NCI-H1417 (cell line): ENCODE measurements around the gene RNF175.

ENCODE experiments used
- DNase-seq, 3 experiments: peaks; one replicate each; lab custom pipeline; 2025; lab: John Stamatoyannopoulos, UW

Gene RNF175

DNA sequence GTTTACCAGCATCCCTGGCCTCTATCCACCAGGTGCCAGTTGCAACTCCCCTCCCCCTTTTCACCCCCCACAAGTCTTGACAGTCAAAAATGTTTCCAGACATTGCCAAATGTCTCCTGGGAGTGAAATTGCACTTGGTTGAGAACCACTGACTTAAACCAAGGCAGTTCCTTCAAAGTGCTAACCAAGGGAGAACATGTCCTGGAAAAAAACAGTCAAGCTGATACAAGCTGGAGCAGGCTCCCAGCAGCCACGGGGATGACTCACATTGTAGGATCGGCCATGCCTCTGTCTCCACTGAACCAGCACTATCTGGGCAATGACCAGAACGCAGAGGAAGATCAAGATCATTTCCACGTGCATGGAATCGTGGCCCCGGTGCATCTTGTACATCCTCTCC, 11.4 kb downstream of the RNF175 start:
- no peak for DNase-seq

DNA sequence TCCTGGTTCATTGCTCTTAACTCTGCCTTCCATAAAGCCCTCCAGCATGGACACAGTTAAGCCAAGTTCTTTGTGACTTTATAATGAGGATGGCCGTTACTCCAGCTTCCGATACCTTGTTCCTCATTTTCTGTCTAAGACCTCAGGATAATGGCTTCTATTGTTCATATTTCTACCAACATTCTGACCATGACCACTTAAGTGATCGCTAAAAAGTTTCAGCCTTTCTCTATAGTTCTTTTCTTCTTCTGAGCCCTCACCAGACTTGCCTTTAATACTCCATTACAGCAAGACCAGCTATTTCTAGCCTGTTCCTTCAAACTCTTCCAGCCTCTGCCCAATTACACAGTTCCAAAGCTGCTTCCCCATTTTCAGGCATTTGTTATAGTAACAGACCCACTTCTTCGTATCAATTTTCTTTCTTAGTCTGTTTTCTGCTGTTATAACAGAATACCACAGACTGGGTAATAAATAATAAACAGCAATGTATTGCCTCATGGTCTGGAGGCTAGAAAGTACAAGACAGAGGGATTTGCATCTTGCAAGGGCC, 12.3 kb downstream of the RNF175 start:
- DNase-seq = no peak

DNA sequence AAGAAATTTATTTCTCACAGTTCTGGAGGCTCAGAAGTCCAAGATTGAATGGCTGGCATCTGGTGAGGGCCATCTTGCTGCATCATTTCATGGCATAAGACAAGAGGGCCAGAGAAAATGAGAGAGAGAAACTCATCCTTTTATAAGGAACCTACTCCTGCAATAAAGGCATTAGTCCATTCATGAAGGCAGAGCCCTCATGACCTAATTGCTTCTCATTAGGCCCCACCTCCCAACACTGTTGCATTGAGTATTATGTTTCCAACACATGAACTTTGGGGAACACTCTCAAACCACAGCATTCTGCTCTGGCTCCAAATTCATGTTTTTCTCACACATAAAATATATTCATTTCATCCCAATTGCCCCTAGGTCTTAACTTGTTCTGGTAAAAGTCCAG, 14.2 kb downstream of the RNF175 start:
- no peak for DNase-seq

DNA sequence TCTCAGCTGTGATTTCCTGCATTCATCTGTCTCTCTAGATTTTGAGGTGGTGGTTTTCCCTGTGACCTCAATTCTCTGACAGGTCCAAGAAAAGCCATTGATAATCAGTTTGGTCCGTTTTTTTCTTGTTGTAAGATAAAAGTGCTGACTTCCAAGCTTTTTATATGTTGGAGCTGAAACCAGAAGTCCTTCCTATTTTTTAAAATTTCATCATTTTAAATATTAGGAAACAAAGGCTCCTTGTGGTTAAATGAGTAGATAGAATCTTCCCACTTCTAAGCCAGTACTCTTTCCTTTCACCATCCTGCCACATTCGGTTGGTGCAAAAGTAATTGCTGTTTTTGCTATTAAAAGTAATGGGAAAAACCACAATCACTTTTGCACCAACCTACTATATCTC, 18.3 kb downstream of the RNF175 start:
- no peak for DNase-seq

DNA sequence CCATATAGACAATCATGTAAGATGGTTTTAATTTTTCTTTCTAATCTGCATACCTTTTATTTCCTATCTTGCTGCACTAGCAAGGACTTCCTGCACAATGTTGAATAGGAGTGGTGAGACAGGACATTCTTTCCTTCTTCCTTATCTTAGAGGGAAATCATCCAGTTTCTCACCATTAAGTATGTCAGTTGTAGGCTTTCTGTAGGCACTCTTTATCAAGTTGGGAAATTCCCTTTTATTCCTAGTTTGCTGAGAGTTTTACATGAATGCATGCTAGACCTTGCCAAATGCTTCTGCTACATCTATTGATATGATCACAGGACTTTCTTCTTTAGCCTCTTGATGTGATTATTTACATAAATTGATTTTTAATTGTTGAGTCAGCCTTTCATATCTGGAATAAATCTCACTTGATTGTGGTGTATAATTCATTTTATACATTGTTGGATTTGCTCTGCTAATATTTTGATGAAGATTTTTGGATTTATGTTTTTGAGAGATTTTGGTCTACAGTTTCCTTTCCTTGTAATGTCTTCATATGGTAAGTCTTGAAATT, 23.8 kb downstream of the RNF175 start:
- no peak for DNase-seq

DNA sequence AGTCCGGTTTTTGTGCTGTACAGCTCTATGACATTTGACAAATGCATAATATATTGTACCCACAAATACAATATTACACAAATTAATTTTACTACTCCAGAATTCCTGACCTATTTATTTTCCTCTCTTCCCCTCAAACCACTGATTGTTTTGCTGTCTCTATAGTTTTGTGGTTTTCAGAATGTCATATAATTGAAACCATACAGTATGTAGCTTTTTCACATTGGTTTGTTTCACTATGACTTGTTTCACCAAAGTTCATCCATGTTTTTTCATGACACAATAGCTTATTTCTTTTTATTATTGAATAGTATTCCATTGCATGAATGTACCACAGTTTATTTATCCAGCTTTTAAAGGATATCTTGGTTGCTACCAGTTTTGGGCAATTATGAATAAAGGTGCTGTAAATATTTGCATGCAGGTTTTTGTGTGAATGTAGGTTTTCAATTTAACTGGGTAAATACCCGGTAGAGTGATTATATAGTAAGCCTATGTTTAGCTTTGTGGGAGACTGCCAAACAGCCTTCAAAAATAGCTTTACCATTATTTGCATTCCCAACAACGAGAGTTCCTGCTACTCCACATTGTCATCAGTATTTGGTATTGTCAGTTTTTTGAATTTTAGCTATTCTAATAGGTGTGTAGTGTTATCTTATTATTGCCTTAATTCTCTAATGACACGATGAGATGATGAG, 25.9 kb downstream of the RNF175 start:
- peak in 1 of 3 experiments; percentile 20 for DNase-seq

DNA sequence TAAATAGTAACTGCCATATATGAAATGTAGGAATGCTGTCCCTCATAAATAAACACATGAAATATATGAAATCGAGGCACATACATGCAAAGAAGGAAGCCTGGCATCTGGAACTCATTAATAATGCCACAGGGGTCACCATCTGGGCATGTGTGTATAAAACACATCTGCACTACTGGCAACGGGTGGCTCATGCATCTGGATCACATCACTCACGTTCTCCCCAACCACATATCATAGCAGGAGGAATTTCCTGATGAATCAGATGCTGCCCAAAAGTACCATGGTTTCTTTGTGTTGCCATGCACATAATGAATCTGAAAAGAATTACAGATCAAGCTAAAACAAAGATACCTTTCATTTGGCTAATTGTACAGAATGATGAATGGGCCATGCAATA, 28.6 kb downstream of the RNF175 start:
- no peak for DNase-seq

DNA sequence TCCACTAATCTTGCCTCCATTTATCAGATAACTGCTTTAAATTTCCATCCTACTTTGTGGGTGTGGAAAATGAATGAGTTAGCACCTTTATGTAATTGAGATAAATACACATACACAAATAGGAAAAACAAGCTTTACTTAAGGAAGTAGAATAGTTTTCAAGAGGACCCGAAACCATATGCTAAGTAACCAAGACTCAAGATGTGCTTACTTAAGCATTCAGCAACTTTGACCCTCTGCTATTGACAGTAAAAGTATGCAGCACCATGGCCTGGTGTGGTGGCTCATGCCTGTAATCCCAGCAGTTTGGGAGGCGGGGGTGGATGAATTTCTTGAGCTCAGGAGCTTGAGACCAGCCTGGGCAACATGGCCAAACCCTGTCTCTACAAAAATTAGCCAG, 29.9 kb downstream of the RNF175 start:
- DNase-seq = no peak

DNA sequence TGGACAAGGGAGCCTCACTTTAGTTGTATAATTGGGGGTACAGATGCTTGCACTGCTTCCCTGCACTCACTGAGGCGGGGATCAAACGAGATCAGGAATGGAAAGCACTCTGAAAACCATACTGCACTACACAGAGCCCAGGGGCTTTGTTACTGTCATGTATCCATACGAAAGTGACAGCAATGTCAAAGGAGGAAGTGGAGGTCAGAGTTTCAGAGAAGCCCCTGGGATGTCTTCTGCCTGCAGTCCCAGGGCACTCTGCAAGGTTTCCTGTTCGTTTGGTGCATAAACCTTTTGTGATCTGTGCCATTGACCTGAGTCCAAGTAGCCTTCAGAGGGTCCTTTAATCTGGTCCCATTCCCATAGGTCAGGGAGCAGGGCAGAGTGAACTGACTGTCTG, 31.2 kb downstream of the RNF175 start:
- DNase-seq = no peak

DNA sequence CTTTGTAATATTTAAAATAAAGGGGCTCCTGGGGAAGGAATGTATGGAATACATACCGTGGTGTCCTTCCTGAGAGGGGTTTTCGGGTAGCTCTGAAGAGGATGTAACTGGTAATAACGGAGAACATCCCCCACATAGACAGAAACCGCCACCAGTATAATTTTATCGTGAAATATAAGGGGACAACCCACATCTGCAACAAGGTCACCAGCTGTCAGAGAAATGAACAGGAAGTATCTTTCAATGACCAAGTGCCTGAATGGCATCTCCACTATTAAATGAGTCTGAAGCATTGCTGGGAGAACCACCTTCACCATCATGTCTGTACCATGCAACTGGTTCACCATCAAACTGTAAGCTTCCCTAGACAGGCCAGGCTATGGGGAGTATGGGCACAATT, 31.7 kb downstream of the RNF175 start:
- no peak for DNase-seq

DNA sequence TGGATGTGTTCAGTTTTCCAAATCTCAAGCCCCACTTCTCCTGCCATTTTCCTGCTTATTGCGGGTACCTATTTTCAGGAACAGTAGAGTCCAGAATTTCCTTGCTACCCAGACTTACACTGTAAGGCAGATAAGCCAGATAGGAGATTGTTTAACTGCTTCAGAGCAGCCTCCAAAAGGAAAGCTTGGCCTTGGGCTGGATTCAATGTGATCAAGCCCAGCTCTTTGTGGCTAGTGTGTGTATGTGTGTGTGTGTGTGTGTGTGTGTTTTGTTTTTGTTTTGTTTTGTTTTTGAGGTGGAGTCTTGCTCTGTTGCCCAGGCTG, 34.0 kb downstream of the RNF175 start:
- DNase-seq = no peak

DNA sequence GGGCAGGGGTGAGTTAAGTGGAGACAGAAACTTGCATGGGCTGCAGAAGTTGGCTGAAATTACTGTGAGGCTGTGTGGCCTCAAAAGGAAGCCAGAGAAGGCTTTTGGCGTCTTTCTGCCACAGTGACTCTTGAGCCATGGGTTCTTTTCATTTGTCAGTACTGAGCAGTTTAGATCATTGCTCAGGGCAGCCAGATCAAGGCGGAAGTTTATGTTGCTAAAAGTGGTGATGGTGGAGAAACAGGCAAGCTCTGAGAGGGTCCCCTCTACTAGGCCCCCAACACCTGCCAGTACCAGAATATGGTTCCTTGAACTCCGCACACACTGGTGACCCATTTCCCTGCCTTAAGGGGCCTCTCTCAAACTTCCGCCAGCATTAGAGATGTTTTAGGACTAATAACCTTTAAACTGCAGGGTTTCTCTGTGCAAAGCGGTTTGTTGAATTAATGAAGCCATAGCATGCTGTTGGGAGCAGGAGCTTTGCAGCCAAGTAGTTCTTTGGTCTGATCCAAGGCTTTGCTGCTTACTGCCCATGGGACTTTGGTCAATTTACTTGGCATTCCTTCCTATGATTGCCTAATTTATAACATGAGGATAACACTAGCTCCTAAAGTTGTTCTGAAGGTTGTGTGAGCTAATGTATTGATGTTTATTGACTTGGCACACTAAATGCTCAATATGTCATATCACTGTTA, 34.5 kb downstream of the RNF175 start:
- no peak for DNase-seq

DNA sequence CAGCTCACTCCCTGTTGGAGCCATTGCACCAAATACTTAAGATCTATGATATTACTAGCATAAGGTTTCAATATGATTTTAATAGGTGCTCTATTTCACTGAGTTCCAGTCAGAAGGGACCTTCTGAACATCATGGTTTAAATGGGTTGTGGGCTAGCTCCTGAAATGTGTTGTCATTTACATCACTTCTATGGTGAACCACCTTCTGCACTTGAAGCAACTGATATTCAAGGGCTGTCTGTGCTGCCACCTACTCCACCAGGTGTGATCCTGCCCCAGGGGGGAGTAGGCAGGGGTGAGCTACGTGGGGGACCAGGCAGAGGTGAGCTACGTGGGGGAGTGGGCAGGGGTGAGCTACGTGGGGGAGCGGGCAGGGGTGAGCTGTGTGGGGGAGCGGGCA, 35.2 kb downstream of the RNF175 start:
- no peak for DNase-seq

DNA sequence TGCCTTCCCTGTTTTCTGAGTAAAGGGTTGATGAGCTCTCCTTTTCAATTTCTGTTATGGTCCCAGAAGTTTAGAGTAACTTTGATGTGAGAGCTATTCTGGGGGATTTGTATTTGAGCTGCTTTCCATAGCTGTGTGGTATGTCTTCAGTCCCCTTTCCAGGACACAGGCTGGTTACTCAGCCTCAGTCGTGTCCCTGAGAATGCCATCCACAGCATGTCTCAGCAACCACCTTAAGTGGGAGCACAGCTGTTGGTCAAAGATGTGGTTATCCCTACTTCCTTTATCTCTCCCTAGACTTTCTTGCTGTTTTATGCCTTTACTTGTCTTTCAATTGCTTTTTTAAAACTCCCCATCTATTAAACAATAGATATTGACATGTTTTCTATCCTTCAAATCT, 37.8 kb downstream of the RNF175 start:
- DNase-seq = no peak

DNA sequence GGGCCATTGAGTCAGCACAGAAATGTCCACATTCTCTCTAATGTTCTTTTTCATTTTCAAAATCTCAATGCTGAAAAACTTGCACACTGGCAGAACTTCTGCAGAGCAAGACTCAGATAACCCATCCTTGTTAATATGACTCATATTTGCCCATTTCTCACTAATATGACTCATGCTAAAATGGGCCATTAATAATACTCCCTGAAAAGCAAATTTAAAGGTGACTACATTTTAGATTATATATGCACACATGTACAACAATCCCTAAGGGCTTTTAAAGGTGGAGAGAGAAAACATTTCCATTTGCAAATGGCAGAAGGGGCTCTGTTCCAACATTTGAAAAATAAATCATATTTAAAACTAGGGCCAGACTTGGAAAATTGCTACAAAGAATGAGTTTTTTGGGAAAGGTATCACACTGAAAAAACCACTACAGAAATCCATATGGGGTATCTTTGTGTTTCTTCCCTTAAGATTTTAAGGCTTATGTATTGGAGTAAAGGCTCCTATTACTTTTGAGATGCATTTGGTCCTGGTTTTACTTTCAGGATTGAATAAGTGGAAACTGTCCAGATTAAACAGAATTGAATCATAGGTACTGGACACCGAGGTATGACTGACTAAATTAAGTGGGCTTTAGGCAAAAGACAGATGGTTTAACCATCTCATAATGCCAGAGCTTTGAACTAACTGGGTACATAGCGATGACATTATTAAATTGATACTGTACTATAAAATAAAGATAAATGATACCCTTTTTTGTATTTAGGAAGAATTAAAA, 45.8 kb downstream of the RNF175 start:
- no peak for DNase-seq

DNA sequence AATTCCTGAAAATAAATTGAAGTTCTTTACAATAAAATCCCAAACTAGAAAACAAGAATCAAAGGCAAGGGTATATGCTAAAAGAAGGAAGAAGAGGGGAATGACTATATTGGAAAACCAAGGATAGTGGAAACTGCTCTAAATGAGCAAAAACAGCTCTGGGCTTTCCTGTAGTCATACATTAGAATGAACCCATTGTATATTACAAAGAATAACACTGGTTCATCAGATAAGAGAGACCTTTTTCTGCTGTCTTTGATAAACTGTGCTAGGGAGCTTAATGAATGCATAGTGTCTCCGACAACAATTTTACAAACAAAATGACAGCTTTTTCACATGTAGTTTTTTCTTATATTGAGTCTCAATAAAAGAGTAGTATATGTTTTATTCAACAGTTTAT, 49.1 kb downstream of the RNF175 start:
- no peak for DNase-seq

DNA sequence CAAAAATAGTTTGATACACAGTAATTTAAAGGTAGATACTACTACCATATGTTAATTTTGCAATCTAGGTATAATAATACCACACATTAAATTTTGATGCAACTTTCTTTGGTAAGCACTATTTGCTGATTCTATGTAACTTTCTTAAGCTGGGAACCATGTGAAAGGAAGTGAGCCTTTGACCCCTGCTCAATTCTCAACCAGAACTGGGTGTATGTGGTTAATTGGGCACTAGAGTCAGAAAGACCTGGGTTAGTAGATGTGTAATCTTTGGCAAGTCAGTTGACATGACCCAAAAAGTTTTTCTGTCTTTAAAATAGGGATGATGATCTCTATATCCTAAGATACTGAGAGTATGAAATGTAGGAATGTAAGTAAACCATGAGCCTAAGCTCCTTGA, 53.3 kb downstream of the RNF175 start:
- no peak for DNase-seq

DNA sequence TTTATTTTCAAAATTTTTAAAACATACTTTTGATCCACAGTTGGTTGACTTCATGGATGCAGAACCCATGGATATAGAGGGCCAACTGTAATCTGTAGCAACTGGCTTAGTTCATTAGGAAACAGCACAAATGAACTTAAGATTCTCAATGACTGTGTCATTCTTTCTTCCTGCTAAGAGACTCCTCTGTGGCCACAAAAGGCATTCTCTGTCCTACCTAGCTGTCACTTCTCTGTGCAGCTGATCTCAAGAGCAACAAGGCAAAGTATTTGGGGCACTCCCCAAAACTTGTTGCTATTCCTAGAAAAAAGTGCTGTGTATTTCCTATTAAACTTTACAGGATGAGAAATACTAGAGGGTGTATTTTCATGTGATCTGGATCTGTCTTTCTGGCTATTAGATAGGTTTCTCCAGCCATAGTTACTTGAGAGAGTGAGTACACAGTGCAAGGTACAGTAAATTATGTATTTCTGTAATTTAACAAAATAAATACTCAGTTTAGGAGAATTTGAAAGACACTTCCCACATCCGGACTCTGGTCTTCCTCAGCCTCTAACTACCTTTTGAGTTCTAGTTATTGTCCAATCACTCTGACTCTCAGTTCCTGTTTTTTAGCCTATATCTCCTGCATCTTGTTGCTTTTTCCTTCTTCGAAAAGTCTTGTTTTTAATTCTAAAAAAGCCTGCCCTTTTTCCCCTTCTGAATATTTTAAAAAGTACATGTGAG, 53.9 kb downstream of the RNF175 start:
- no peak for DNase-seq

DNA sequence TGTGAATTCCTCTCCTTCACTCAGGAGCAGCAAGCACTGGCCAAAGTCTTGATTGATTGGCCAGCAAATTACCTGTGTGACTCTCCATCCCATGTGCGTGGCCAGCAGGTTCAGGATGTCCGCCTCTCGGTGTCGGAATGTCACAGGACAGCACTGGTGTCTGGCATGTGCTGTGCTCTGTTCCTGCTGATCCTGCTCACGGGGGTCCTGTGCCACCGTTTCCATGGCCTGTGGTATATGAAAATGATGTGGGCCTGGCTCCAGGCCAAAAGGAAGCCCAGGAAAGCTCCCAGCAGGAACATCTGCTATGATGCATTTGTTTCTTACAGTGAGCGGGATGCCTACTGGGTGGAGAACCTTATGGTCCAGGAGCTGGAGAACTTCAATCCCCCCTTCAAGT, 55.3 kb downstream of the RNF175 start:
- no peak for DNase-seq

DNA sequence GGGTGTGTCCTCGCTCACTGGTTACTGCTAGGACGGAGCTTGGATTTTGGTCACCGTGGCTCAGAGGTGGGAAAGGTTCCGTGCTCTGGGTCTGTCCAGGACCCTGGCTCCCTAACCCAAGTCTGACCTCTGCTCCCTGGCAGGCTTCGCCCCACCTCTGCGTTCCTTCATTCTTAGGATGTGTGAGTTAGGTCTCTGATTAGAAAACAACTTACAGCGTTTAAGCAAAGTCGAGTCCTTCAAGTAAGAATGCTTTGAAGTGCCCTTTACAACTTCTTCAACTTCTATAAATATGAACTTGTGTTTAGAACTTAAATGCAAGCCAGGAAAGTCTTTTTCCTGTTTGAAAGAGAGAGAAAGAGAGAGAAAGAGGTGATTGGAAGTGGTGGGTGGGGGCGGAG, 74.9 kb downstream of the RNF175 start:
- no peak for DNase-seq

DNA sequence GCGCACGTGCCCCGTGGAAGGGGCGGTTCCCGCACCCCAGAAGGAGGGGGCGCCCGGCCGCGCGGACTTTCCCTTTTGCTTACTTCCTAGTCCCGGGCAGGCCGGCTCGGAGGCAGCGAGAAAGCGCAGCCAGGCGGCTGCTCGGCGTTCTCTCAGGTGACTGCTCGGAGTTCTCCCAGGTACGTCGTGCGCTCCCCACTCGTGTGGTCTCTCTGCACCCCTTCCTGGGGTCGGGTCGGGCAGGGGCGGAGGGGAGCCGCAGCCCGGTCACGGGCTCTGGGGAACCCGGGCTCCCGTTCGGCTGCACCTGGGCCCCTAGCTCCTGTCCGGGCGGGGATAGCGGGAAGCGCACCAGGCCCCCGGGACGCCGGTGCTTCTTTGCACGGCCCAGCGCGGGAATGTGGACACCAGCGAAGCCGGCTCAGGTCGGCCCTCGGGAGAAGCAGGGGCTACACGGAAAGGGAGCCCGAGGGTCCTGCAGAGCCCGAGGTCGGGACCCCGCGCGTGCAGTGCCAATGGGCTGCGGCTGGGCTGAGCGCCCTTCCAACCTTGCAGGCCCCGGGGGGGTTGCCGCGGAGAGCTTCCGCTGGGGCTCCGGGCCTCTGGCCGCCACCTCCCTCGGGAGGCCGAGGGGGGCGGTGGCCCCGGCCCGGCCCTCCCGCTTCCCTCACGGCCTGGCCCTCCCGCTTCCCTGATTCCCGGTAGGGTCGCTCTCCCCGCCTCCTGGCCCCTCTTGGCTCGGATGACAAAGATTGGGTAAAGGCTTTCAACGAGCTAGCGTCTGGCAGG, 75.4 kb downstream of the RNF175 start, which contains the start of gene TLR2:
TSS of gene TLR2 (plus strand) at position 99 of the 789 bp plus-strand sequence. CDS start 18,628 bp downstream, outside the sequence.
- DNase-seq = peak in 2 of 3 experiments; percentile 58 to 59
